Spleen (tissue), 7 donors: ENCODE measurements around the gene KARS1.

Experiments used
- CTCF ChIP-seq, 11 experiments: fragments of 200-600 bp in 7 of 11; fragments of 450-650 bp in 4 of 11; sonication (generic) in 4 of 11; IDR thresholded peaks in 8 of 11; conservative IDR thresholded peaks in 3 of 11; 1 replicate in 7 of 11; 2 replicates in 4 of 11; pipeline versions ENCODE4 v1.4.0 to v1.8.0; 2016 to 2021; ENCODE audit warnings: antibody characterized with exemption in 11 of 11, inconsistent platforms in 4 of 11, mild to moderate bottlenecking in 1 of 11
- POLR2A ChIP-seq, 3 donors: fragments of 450-650 bp; IDR thresholded peaks; one replicate each; pipeline ENCODE4 v1.5.1; 2017; ENCODE audit warnings: antibody characterized with exemption in 3 of 3, mild to moderate bottlenecking in 1 of 3
- POLR2AphosphoS5 ChIP-seq, 3 donors: sonication (generic); formaldehyde crosslinking; IDR thresholded peaks; one replicate each; pipeline ENCODE4 v1.5.1; 2017; ENCODE audit warnings: antibody characterized with exemption in 3 of 3
- donor health status: DM: no; HTN: no; CAD: no; lungs with moderate emphysema.
- donor health status: DM: no; HTN: no; CAD: no.
- donor health status: DM: no; HTN: no; CAD: no.

GRCh38 chr16:75644240-75645012 lies 3.0 kb downstream of the KARS1 start:
- TF ChIP-seq POLR2AphosphoS5 (IDR thresholded peaks at IDR 0.05) (no peak), CTCF (IDR thresholded peaks at IDR 0.05 in 8 of 11, conservative IDR thresholded peaks at IDR 0.05 in 3 of 11) (no peak), POLR2A (IDR thresholded peaks at IDR 0.05) (no peak)
